ENCODE measurements around the gene LRRC42.

Gene LRRC42

DNA sequence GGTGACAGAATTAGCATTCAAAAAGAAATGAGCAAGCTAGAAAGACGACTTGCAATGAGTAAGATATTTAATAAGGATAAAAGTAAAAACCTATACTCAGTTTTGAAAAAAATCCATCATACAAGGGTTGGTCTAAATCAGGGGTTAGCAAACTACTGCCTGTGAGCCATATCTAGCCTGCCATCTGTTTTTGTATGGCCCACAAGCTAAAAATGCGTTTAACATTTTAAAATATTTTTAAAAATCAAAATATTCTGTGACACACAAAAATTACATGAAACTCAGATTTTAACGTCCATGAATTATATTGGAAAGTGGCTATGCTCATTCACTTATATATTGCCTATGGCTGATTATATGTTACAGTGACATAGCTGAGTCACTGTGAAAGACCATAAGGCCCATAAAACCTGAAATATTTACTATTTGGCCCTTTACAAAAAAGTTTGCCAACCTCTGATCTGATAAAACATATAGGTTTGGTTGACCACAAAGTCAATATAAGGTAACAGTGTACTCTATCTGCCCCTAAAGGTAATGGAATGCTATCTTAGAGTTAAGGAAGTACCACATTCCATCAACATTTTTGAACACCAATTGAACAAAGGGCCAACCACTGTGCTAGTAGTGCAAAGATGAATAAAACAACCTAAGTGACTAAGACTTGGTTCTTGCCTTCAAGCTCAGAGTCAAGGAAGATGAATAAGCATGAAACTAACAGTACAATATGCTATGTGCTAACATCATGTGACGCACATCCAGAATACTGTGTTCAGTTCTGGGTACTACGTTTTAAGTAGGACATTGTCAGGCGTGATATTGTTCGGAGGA, 3.8 kb upstream of the LRRC42 start:
- DNase-seq (ENCODE audit: low read depth), result no peak

DNA sequence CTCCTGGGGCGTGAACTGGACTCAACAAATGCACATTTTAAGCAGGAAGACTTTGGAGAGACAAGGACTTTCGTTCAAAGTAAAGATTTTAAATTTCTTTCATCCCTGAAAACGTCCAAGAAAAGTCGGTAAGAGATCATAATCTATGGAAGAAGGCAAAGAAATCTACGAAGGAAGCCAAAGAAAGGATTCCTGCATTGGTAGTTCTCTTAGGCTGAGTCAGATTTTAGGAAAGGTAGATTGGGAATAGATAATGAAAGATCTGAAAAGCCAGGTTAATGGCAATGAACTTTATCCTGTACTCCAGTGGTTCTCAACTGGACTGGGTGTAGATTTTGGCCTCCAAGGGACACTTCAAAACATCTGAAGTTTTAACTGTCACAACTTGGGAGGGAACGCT, 3.1 kb upstream of the LRRC42 start:
- no peak for DNase-seq (ENCODE audit: low read depth)

DNA sequence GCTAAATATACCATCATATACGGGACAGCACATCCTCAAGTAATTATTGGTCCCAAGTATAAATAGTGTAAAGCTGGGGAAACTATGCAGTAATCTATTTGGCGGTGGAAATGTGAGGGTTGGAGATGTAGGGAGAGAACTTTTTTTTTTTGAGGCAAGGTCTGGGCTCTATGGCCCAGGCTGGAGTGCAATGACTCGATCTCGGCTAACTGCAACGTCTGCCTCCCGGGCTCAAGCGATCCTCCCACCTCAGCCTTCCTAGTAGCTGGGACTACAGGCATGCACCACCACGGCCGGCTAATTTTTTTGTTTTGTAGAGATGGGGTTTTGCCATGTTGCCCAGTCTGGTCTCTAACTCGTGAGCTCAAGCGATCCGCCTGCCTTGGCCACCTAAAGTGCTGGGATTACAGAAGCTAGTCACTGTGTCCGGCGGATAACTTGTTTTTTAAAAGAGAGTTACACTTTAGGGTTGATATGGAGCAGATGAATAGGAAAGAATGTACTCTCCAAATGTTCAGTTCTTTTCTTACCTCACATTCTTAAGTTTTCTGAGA, 2.6 kb upstream of the LRRC42 start:
- no peak for DNase-seq (ENCODE audit: low read depth)

DNA sequence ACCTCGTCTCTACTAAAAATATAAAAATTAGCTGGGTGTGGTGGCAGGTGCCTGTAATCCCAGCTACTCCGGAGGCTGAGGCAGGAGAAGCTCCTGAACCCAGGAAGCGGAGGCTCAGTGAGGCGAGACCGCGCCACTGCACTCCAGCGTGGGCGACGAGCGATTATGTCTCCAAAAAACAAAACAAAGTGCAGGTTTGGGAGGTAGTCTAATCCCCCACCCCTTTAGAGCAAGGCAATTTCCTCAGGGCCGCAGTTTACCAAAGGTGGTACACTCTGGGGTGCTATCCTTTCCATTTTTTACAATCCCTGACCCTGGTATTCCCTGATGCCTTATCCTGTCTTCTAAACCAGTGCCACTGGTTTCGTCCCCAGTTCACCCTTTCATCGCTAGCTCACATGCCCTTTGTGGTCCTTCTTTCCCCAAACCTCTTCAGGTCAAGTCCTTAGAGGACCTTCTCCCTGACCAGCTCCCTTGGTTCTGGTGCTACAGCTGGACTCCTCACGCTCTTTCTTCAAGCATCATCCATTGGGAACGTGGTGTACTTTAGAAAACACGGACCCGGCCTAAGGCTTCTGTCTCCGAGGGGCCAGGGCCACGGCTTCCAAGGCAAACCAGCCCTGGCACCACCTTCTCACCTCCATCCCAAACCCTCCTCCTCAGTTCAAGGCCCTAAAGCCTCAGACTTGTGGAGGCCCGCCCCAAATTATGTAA, 1.5 kb upstream of the LRRC42 start:
- DNase-seq (ENCODE audit: low read depth), result no peak

DNA sequence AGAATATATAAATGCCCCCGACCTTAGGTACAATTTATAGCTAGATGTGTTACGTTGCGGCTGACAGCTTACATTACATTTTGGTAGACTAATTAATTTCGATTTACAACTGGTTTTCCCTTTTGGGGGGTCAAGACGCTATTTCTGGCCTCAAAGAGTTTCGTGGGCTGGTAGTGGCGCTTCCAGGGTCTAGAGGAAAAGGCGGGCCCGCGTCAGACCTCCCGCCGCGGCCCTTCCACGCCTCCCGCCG, 1.0 kb upstream of the LRRC42 start:
- no peak for DNase-seq (ENCODE audit: low read depth)

DNA sequence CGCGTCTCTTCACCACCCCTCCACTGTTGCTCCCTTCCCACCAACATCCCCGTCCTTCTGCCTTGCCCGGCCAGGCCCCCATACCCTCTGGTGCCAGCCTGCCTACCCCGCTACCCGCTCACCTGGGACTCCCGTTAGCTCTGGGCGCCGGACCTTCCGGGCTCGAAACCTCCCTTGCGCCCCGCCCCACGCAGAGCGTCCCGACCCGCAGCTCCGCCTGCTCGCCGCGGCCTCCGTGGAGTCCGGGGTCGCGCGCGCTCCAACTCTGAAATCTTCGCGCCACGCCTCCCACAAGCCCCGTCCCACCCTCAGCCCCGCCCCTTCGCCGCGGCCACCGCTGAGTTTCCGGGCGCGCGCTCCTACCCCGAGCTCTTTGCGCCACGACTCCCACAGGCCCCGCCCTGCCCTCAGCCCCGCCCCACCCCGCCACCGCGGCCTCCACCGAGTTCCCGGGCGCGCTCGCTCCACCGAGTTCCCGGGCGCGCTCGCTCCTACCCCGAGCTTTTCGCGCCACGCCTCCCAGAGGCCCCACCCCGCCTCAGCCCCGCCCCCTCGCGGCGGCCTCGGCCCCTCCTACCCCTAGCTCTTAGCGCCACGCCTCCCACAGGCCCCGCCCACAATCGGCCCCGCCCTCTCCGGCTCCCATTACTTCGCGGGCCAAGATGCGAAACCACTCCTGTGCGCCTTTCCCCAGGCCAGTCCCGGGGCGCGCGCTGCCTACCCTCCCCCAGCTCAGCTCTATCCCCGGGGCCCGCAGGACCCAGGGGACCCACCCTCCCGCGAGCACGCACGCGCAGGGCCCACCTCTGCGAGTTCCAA, 508 bp upstream of the LRRC42 start, which contains the start of gene IFT25:
Gene IFT25 (minus strand): TSS at position 267 of the 819 bp plus-strand sequence. CDS start 5,617 bp downstream, outside the sequence.
- DNase-seq (ENCODE audit: low read depth), result peak; percentile 100

DNA sequence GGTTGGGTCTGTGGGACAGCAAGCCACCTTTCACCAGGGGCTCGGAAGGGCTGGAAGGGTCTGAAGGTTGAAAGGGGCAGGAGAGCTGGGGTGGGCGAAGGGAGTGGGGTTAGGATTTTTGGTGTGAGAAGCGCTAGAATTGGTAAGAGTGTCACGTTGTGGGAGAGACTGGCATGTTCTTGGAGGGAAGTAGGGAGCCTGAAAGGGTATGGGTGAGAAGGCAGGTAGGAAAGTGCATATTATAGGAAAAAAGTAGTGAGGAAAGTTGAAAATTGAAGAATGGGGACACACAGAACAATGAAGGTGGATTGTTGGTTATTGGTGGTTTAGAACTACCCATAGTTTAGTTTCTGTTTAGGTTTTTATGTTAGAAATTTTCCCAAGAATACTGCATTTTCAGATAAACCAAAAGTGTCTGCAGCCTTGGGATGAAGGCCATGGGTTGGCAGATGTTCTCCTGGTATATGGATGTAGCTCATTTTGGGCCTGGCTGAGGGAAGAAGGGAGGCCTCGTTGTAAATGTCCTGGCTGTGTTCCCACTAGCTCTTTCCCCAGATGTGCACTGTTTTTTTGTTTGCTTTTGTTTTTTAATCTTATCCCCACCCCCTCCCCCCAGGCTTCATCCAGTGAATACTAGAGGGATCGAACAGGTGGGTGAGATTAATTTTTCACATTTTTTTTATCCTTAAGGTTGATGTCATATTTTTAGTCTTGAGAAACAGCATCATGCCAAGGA, 1.2 kb downstream of the LRRC42 start:
- DNase-seq (ENCODE audit: low read depth), result no peak

DNA sequence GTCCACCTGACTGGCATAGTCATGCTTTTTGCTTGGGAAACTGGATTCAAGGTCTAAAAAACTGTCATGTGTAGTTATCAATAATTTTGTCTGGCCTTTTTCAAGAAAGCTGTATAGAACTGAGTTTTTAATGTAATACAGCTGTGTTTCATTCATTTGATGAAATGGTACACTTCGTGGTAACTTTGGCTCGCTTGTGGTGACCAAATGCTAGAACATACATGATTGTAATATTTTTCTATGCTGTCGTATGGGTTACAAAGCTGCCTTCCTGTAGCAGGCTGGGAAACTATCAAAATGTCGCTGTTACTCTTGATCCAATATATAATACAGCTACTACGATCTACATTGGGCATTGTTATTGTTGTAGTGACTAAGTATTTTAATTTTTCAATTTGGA, 2.1 kb downstream of the LRRC42 start:
- DNase-seq (ENCODE audit: low read depth), result no peak

DNA sequence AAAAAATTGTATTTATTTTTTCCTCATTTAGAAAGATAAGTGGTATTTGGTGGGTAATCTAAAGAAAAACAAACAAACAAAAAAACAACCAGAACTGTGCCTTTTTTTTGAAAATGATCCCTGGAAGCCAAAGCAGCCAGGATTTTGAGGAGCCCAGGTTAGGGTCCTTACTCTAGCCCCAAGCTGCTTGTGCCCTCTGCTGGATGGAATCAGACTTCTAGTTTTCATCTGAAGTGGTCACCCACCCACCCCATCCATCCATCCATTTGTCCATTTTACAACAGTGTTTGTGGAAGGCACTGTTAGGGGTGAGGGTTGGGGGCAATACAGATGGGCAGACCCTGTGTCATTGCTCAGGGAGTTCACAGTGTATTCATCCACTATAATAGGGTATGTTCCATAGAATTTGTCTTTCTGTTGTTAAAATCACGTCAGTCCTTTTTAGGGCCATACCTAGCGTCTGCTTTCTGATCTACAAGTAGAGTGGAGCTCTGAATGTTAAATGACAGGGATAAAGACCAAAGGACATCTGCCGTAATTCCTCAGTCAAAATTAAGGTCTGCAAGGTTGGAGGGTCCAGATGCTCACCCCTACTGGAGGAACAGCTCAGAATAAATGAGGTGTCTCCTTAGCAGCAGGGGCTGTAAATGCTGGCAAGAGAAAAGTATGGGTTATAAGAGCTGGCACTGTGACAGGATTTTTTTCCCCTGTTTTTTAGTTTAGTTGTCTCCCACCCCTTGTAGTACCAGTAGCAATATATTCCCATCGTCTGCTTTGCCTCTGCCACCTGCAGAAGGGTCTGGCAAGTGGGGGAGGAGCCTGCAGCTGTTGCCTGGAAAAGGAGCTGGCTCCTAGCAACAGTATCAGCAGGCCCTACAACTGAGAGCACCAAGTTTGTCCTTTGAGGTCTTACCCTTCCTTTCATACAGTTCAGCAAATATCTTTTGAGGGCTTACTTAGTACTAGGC, 3.2 kb downstream of the LRRC42 start:
- no peak for DNase-seq (ENCODE audit: low read depth)

DNA sequence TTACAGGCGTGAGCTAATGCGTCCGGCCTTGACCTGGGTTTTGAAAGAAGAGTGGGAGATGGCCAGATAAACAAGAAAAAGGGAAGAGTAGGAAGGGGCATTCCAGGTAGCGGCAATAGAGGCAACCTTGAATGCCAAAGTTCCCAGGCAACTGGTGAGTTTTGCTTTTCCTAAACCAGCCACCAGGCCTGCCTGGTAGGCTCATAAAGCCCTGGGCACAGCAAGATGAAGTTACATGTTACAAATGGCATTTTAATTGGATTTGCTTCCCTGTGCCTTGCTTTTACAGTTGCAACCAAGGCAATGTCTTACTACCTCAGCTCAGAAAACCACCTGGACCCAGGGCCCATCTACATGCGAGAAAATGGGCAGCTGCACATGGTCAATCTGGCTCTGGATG, 5.5 kb downstream of the LRRC42 start:
- no peak for DNase-seq (ENCODE audit: low read depth)

DNA sequence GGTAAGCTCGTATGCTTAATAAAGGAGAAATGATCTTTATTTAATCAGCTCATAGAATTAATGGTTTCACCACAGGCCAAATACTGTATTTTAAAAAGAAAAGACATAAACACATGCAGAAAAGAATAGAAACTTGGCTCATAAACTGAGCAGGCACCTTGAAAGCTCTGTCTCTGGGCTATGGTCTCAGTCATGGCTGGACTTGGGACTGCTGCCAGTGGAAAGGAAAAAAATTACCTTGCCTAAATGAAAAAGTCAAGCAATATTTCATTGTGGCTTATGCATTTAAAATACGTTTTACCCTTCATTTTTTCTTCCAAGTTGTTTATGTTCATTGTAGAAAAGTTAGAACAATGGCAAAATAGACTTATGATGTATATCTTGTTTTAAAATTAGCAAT, 8.0 kb downstream of the LRRC42 start:
- no peak for DNase-seq (ENCODE audit: low read depth)

DNA sequence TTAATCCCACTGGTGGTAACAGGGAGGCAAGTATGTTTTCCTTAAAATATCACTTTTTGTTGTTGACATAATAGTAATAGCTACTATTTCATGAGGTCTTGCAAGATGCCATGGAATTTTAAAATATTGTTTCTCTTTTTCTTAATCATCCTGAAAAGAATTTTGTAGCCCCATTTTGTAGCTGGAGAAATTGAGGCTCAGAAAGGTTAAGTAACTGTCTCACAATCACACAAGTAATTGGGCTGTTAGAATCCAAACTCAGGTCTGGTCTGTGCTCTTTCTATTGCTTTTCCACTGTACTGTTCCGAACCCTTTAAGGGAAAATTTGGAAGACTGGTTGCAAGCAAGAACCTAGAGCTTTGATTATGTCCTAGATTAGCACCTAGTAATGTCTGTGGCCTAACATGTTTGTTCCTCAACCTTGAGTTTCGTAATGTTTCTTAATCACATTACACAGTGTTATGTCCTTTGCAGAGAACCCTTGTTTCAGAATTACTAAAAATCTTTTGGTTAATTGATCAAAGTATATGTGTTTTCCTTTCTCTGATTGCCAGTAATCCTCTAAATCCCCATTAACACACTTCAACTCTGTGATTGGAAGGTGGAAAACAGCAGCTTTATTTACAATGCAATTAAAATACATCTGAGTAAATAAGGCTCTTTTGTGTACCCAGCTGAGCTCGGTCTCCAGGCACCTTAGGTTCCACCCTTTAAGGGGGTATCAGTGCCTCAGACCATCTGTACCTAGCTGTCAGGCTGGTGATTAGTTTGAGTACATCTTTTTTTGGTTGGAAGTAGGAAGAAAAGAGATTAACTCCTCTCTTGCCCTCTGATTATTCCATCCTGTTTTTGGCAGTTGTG, 10.4 kb downstream of the LRRC42 start:
- DNase-seq (ENCODE audit: low read depth), result no peak

DNA sequence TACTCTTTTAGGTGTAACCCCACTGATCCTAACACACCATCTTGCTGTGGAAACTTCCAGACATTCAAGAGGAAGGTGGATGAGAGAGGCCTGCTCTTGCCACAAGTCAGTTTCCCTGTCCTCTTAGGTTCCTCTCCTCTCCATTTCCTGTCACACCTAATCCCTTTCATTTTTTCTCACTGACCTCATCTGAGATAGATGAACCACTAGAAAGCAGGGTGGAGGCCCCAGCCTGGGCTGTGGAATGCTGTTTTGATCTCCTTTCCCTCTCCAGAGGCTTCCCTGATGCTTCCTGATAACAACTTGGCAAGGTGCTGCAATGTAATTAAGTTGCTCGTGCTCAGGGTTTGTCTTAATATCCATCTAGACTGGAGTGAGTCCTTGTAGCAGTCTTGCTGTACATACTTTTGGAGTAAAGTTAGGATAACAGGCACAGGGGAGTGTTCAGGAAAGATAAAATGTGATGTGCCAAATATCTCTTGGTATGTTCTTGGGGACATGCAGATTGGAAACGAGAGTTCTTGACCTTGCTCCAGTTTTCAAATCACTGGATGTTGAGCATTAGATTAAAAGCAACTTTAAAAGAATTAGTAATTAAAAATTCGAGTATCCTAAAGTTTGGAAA, 11.2 kb downstream of the LRRC42 start:
- no peak for DNase-seq (ENCODE audit: low read depth)

DNA sequence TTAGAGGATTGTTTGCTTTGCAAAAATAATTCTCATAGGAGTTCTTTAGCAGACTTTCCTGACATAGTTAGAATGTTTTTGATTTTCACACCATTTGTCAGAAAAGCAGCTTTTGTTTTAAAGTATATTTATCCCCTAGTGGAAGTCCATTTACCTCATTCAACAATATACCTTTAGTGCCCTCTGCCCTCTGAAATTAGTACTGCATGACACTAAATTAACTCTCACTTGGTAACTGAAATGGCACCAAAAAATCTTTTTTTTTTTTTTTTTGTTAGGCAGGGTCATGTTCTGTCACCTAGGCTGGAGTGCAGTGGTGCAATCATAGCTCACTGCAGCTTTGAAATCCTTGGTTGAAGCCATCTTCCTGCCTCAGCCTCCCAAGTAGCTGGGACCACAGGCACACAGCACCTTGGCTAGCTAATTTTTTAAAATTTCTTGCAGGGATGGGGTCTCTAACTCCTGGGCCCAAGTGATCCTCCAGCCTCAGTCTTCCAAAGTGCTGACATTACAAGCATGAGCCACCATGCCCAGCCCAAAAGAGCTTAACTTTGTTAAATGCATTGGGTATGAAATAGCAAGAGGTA, 13.6 kb downstream of the LRRC42 start:
- DNase-seq (ENCODE audit: low read depth), result no peak

DNA sequence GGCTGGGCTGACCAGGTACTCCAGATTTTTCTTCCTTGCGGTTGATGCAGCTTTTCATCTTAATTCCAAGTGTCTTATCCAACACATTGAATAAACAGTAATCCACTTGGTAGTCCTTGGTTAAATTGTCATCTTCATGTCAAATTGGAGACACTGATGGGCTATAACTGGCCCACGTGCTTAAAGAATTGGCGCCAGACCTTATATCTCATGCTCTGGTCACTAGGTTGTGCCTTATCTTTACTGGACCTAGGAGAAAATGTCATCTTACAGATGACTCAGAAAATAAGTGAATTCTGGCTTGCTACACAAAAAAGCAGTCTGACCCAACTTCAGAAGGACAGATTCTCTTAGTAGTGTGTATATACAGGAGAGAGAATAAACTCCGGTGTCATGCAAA, 16.2 kb downstream of the LRRC42 start:
- DNase-seq (ENCODE audit: low read depth), result no peak

DNA sequence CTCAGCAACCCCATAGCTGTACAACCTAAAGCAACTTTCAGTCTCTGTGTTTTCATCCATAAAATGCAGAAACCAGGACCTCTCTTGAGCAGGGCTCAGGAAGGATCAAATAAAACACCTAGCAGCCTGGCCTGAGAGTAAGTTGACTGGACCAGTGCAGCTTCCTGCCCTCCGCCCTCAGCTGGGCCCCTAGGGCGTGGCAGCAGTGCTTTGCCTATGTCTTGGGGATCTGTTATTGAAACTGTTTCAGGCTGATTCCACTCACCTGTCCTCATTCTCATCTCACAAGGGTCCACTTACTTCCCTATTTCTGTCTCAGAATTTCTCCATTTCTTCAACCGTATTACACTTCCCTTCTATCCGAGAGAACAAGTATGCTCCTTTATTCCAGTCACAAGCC, 17.3 kb downstream of the LRRC42 start:
- DNase-seq (ENCODE audit: low read depth), result no peak

DNA sequence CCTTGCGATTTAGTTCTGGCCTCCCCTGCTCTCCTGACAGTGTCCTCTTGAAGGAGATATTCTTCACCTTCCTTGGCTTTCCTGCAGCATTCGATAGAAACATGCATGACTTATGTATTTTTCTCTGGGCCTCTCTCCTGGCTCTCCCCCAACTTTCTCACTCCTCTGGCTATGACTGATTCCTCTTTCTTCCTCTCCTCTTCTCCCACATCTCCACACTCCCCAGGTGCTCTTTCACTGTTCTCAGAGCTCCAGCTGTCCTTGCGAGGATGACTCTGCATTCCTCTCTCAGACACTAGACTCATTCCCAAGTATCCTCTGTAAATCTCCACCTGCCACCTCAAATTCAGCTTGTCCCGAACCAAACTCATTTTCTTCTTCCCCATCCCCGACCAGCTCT, 18.0 kb downstream of the LRRC42 start:
- no peak for DNase-seq (ENCODE audit: low read depth)

DNA sequence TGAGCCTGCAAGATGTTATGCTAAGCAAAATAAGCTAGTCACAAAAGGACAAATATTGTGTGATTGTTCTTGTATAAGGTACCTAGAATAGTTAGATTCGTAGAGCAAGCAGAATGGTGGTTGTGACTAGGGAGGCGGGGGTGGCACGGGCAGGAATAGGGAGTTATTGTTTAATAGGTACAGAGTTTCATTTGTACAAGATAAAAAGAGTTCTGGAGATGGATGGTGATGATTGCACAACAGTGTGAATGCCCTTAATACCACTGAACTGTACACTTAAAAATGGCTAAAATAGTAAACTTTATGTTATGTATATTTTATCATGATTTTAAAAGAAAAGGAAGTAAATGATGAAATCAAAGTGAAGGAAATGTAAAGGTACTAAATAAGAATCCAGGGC, 20.6 kb downstream of the LRRC42 start:
- no peak for DNase-seq (ENCODE audit: low read depth)
